ENCODE data around the gene CACNB2. TPM values are rescaled to one million over a fixed set of nuclear protein-coding genes. Genes with fewer than 3 reads are reported as not detected.

CACNB2 gene
- total RNA-seq, 2 donors from 2014 or later: 1.9 to 4.6 TPM

GRCh38 chr10:18214691-18215563 is 74.7 kb downstream of the CACNB2 start:
- Mint-ChIP-seq H3K27ac (no peak overlapping the region), H3K27me3 (ENCODE audit: insufficient read depth) (no peaks in the 10 kb centered on the region), H3K4me1 (no peaks in the 10 kb centered on the region), H3K36me3 (ENCODE audit: low read depth) (no peaks in the 10 kb centered on the region), H3K4me3 (no peak overlapping the region), H3K9me3 (no peaks in the 10 kb centered on the region)
- Histone ChIP-seq H3K9me3 (ENCODE audit: control insufficient read depth, low read length) (no peaks in the 10 kb centered on the region), H3K27ac (ENCODE audit: low read depth, low read length) (no peak overlapping the region), H3K36me3 (ENCODE audit: control insufficient read depth, insufficient read depth, low read length) (no peaks in the 10 kb centered on the region), H3K4me1 (ENCODE audit: control insufficient read depth, insufficient read depth, low read length) (no peaks in the 10 kb centered on the region), H3K4me3 (ENCODE audit: low read length) (no peak overlapping the region), H3K9ac (ENCODE audit: extremely low read depth, low read length, poor library complexity, severe bottlenecking) (no peak overlapping the region), H3K27me3 (ENCODE audit: control insufficient read depth, insufficient read depth, low read length, poor library complexity, severe bottlenecking) (no peaks in the 10 kb centered on the region)
- 44 to 48% methylated on average over 9 to 10 of the region's 10 CpGs for WGBS, 2 experiments (ENCODE audit: insufficient coverage in 1 of 2, insufficient read length in 1 of 2)
- TF ChIP-seq, protein P1, sequence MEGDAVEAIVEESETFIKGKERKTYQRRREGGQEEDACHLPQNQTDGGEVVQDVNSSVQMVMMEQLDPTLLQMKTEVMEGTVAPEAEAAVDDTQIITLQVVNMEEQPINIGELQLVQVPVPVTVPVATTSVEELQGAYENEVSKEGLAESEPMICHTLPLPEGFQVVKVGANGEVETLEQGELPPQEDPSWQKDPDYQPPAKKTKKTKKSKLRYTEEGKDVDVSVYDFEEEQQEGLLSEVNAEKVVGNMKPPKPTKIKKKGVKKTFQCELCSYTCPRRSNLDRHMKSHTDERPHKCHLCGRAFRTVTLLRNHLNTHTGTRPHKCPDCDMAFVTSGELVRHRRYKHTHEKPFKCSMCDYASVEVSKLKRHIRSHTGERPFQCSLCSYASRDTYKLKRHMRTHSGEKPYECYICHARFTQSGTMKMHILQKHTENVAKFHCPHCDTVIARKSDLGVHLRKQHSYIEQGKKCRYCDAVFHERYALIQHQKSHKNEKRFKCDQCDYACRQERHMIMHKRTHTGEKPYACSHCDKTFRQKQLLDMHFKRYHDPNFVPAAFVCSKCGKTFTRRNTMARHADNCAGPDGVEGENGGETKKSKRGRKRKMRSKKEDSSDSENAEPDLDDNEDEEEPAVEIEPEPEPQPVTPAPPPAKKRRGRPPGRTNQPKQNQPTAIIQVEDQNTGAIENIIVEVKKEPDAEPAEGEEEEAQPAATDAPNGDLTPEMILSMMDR (conservative IDR thresholded peaks at IDR 0.05): peak; percentile 90
- peak; percentile 84 for DNase-seq

GRCh38 chr10:18216482-18216881 is 76.3 kb downstream of the CACNB2 start:
- Histone ChIP-seq H3K9me3 (ENCODE audit: control insufficient read depth, low read length) (no peaks in the 10 kb centered on the region), H3K4me1 (ENCODE audit: control insufficient read depth, insufficient read depth, low read length) (no peaks in the 10 kb centered on the region), H3K27me3 (ENCODE audit: control insufficient read depth, insufficient read depth, low read length, poor library complexity, severe bottlenecking) (no peaks in the 10 kb centered on the region), H3K36me3 (ENCODE audit: control insufficient read depth, insufficient read depth, low read length) (no peaks in the 10 kb centered on the region), H3K4me3 (ENCODE audit: low read length) (no peak overlapping the region), H3K9ac (ENCODE audit: extremely low read depth, low read length, poor library complexity, severe bottlenecking) (no peak overlapping the region), H3K27ac (ENCODE audit: low read depth, low read length) (no peak overlapping the region)
- TF ChIP-seq, protein P1 (conservative IDR thresholded peaks at IDR 0.05): peak; percentile 71
- no peak overlapping the region for H3K27ac Mint-ChIP-seq
- H3K4me3 Mint-ChIP-seq: no peak overlapping the region
- no peaks in the 10 kb centered on the region for H3K4me1 Mint-ChIP-seq
- H3K27me3 Mint-ChIP-seq (ENCODE audit: insufficient read depth): no peaks in the 10 kb centered on the region
- no peaks in the 10 kb centered on the region for H3K36me3 Mint-ChIP-seq (ENCODE audit: low read depth)
- no peak for DNase-seq
- H3K9me3 Mint-ChIP-seq: no peaks in the 10 kb centered on the region
- WGBS, 2 experiments (ENCODE audit: insufficient coverage in 1 of 2, insufficient read length in 1 of 2): 60 to 75% methylated on average over 2 of the region's 2 CpGs

GRCh38 chr10:18217577-18217976 is 77.4 kb downstream of the CACNB2 start:
- no peaks in the 10 kb centered on the region for H3K36me3 ChIP-seq (ENCODE audit: control insufficient read depth, insufficient read depth, low read length)
- Mint-ChIP-seq H3K9me3 (no peaks in the 10 kb centered on the region), H3K36me3 (ENCODE audit: low read depth) (no peaks in the 10 kb centered on the region), H3K27me3 (ENCODE audit: insufficient read depth) (no peaks in the 10 kb centered on the region), H3K4me1 (no peaks in the 10 kb centered on the region), H3K4me3 (no peak overlapping the region), H3K27ac (no peak overlapping the region)
- H3K27me3 ChIP-seq (ENCODE audit: control insufficient read depth, insufficient read depth, low read length, poor library complexity, severe bottlenecking): no peaks in the 10 kb centered on the region
- no peak overlapping the region for H3K9ac ChIP-seq (ENCODE audit: extremely low read depth, low read length, poor library complexity, severe bottlenecking)
- no peak for DNase-seq
- TF ChIP-seq, protein P1 (conservative IDR thresholded peaks at IDR 0.05): no peak
- no peak overlapping the region for H3K27ac ChIP-seq (ENCODE audit: low read depth, low read length)
- H3K4me1 ChIP-seq (ENCODE audit: control insufficient read depth, insufficient read depth, low read length): no peaks in the 10 kb centered on the region
- H3K4me3 ChIP-seq (ENCODE audit: low read length): no peak overlapping the region
- 91 to 96% methylated on average over 1 to 2 of the region's 2 CpGs for WGBS, 2 experiments (ENCODE audit: insufficient coverage in 1 of 2, insufficient read length in 1 of 2)
- H3K9me3 ChIP-seq (ENCODE audit: control insufficient read depth, low read length): no peaks in the 10 kb centered on the region

Data from endodermal cell (in vitro differentiated cells).